ENCODE data around the gene ZCWPW1. TPM values are rescaled to one million over a fixed set of nuclear protein-coding genes. Genes with fewer than 3 reads are reported as not detected.

ZCWPW1 gene
- total and polyA plus RNA-seq, 2 donors (not counting 1 experiment from before 2014, with no cell fraction given), result 11.3 to 28.0 TPM

- Histone ChIP-seq H3K27me3 (replicated peaks in 1 of 4; ENCODE audit: control extremely low read depth in 1 of 4, control insufficient read depth in 3 of 4, insufficient read depth in 4 of 4, low read length in 3 of 4) (no peaks in the 10 kb centered on the region), H3K4me2 (replicated peaks; ENCODE audit: low read depth, low read length, poor library complexity, severe bottlenecking) (peak overlapping the region; percentile 84), H3K79me2 (ENCODE audit: control insufficient read depth, insufficient read depth, low read length) (peaks cover 39% of the 10 kb centered on the region), H3K36me3 (replicated peaks in 1 of 2; ENCODE audit: control extremely low read depth in 1 of 2, control insufficient read depth in 1 of 2, extremely low read depth in 1 of 2, insufficient read depth in 2 of 2, low read length in 1 of 2) (peaks cover 5 to 30% of the 10 kb centered on the region in 2 experiments), H3K9me3 (ENCODE audit: control extremely low read depth in 1 of 3, control insufficient read depth in 2 of 3, insufficient read depth in 1 of 3, low read length in 2 of 3) (peaks cover 0 to 7% (median 0%) of the 10 kb centered on the region in 3 donors), H3K9ac (ENCODE audit: low read length) (no peak overlapping the region), H3K4me3 (ENCODE audit: control extremely low read depth in 1 of 5, extremely low read depth in 1 of 5, insufficient read depth in 1 of 5, low read depth in 2 of 5, low read length in 4 of 5) (peak overlapping the region in 2 of 5 experiments; percentile 85 to 91), H4K20me1 (ENCODE audit: control insufficient read depth, insufficient read depth, low read length, poor library complexity, severe bottlenecking) (peaks cover 44% of the 10 kb centered on the region), H3K27ac (ENCODE audit: low read length in 2 of 2) (peak overlapping the region in 1 of 2 donors; percentile 100), H3K4me1 (ENCODE audit: control insufficient read depth in 2 of 2, insufficient read depth in 2 of 2, low read length in 2 of 2) (peaks cover 33 to 50% of the 10 kb centered on the region in 2 donors), H2AFZ (ENCODE audit: insufficient read depth, low read depth, low read length, poor library complexity, severe bottlenecking) (no peak overlapping the region)
- H3K4me3 Mint-ChIP-seq, result peak overlapping the region; percentile 90
- TF ChIP-seq EZH2 (IDR thresholded peaks at IDR 0.05; ENCODE audit: borderline replicate concordance, insufficient read depth, low read depth, low read length, poor library complexity, severe bottlenecking) (no peak), CTCF (IDR thresholded peaks at IDR 0.05) (no peak)
- intact Hi-C loops (cut with micrococcal nuclease), result no loop called here
- H3K27me3 Mint-ChIP-seq, result no peaks in the 10 kb centered on the region
- 95% methylated on average over 21 of the region's 23 CpGs for WGBS (ENCODE audit: insufficient coverage)
- peak overlapping the region; percentile 81 for H3K27ac Mint-ChIP-seq
- ChIA-PET POLR2A (interaction anchor here (0.6 kb wide), 1 partner anchor 23 kb away, joined by 6 read pairs; no protein-coding TSS in a partner anchor), CTCF (no interaction called here)
- ATAC-seq (ENCODE audit: low read depth) (no peak), DNase-seq (peak; percentile 49)
- H3K9me3 Mint-ChIP-seq (ENCODE audit: insufficient read depth), result no peaks in the 10 kb centered on the region
- peaks cover 57% of the 10 kb centered on the region for H3K4me1 Mint-ChIP-seq
Measured at GRCh38 chr7:100431286-100431735, 2.8 kb upstream of the ZCWPW1 start.

- intact Hi-C loops (cut with micrococcal nuclease), result no loop called here
Measured at GRCh38 chr7:100430493-100431285, 2.2 kb upstream of the ZCWPW1 start.

More at GRCh38 chr7:100430493-100431285, 2.2 kb upstream of the ZCWPW1 start:
- POLR2A ChIA-PET, result interaction anchor here (0.5 to 3.5 kb wide), 12 partner anchors 20 to 298 kb away, joined by 3 to 44 read pairs (median 6); partner anchors contain the start of genes FBXO24, LAMTOR4, LRCH4 and MOSPD3
- Histone ChIP-seq H3K36me3 (replicated peaks in 1 of 2; ENCODE audit: control extremely low read depth in 1 of 2, control insufficient read depth in 1 of 2, extremely low read depth in 1 of 2, insufficient read depth in 2 of 2, low read length in 1 of 2) (peaks cover 5 to 30% of the 10 kb centered on the region in 2 experiments), H3K27ac (ENCODE audit: low read length in 2 of 2) (peak overlapping the region; percentile 99 to 100), H3K4me1 (ENCODE audit: control insufficient read depth in 2 of 2, insufficient read depth in 2 of 2, low read length in 2 of 2) (peaks cover 33 to 50% of the 10 kb centered on the region in 2 donors), H3K4me2 (replicated peaks; ENCODE audit: low read depth, low read length, poor library complexity, severe bottlenecking) (peak overlapping the region; percentile 84), H3K27me3 (replicated peaks in 1 of 4; ENCODE audit: control extremely low read depth in 1 of 4, control insufficient read depth in 3 of 4, insufficient read depth in 4 of 4, low read length in 3 of 4) (no peaks in the 10 kb centered on the region), H3K9me3 (ENCODE audit: control extremely low read depth in 1 of 3, control insufficient read depth in 2 of 3, insufficient read depth in 1 of 3, low read length in 2 of 3) (peaks cover 0 to 7% (median 0%) of the 10 kb centered on the region in 3 donors), H3K4me3 (ENCODE audit: control extremely low read depth in 1 of 5, extremely low read depth in 1 of 5, insufficient read depth in 1 of 5, low read depth in 2 of 5, low read length in 4 of 5) (peak overlapping the region; percentile 59 to 91 (median 81)), H2AFZ (ENCODE audit: insufficient read depth, low read depth, low read length, poor library complexity, severe bottlenecking) (peak overlapping the region; percentile 1), H4K20me1 (ENCODE audit: control insufficient read depth, insufficient read depth, low read length, poor library complexity, severe bottlenecking) (peaks cover 44% of the 10 kb centered on the region), H3K9ac (ENCODE audit: low read length) (peak overlapping the region; percentile 100), H3K79me2 (ENCODE audit: control insufficient read depth, insufficient read depth, low read length) (peaks cover 37% of the 10 kb centered on the region)
- 6% methylated on average over 20 of the region's 31 CpGs for WGBS (ENCODE audit: insufficient coverage)
- H3K9me3 Mint-ChIP-seq (ENCODE audit: insufficient read depth), result no peaks in the 10 kb centered on the region
- peak overlapping the region; percentile 90 for H3K4me3 Mint-ChIP-seq
- ATAC-seq (ENCODE audit: low read depth) (no peak), DNase-seq (no peak)
- no peaks in the 10 kb centered on the region for H3K27me3 Mint-ChIP-seq
- peak overlapping the region; percentile 97 for H3K27ac Mint-ChIP-seq
- H3K4me1 Mint-ChIP-seq, result peaks cover 55% of the 10 kb centered on the region
- TF ChIP-seq CTCF (IDR thresholded peaks at IDR 0.05), result no peak
- TF ChIP-seq EZH2 (IDR thresholded peaks at IDR 0.05; ENCODE audit: borderline replicate concordance, insufficient read depth, low read depth, low read length, poor library complexity, severe bottlenecking), result no peak
- CTCF ChIA-PET, result interaction anchor here (1.2 to 2.9 kb wide), 2 partner anchors 51 to 62 kb away, joined by 6 to 9 read pairs; no protein-coding TSS in a partner anchor

Data from B cell (primary cell).